Measurements from ENCODE around the gene GALK2.
A peak's percentile ranks its signal among the peaks of the same experiment; 100 is the strongest.
"Not testable (repeated sequence)": the region's sequence is repeated elsewhere in the genome, so short reads cannot be mapped to it uniquely, and the experiment has no call there.

Gene GALK2

GRCh38 chr15:49225572-49226281, 55.7 kb downstream of the GALK2 start:
- no peak for FAIRE-seq

- no peak for FAIRE-seq
Measured at GRCh38 chr15:49227602-49228001, 57.6 kb downstream of the GALK2 start.

GRCh38 chr15:49229922-49230321, 59.9 kb downstream of the GALK2 start:
- no peak for FAIRE-seq

- FAIRE-seq: no peak
Measured at GRCh38 chr15:49232236-49232806, 62.3 kb downstream of the GALK2 start.

- peak; percentile 84 for FAIRE-seq
Measured at GRCh38 chr15:49235446-49236124, 65.5 kb downstream of the GALK2 start.

- no peak for FAIRE-seq
Measured at GRCh38 chr15:49236869-49237268, 66.8 kb downstream of the GALK2 start.

GRCh38 chr15:49238342-49238741, 68.3 kb downstream of the GALK2 start:
- FAIRE-seq: no peak

- no peak for FAIRE-seq
Measured at GRCh38 chr15:49239105-49239504, 69.1 kb downstream of the GALK2 start.

- FAIRE-seq: no peak
Measured at GRCh38 chr15:49242820-49243219, 72.8 kb downstream of the GALK2 start.

GRCh38 chr15:49247556-49248110, 77.6 kb downstream of the GALK2 start:
- no peak for FAIRE-seq

GRCh38 chr15:49248291-49248690, 78.2 kb downstream of the GALK2 start:
- FAIRE-seq: no peak

GRCh38 chr15:49255966-49256759, 86.1 kb downstream of the GALK2 start:
- FAIRE-seq: no peak

- FAIRE-seq: not testable (repeated sequence)
Measured at GRCh38 chr15:49265117-49265516, 95.1 kb downstream of the GALK2 start.

- no peak for FAIRE-seq
Measured at GRCh38 chr15:49265911-49266310, 95.9 kb downstream of the GALK2 start.

- FAIRE-seq: no peak
Measured at GRCh38 chr15:49270541-49271421, 100.7 kb downstream of the GALK2 start.

GRCh38 chr15:49273734-49274318, 103.8 kb downstream of the GALK2 start:
- no peak for FAIRE-seq

- no peak for FAIRE-seq
Measured at GRCh38 chr15:49278751-49279150, 108.7 kb downstream of the GALK2 start.

GRCh38 chr15:49279521-49280456, 109.7 kb downstream of the GALK2 start:
- FAIRE-seq: no peak

GRCh38 chr15:49282366-49282765, 112.3 kb downstream of the GALK2 start:
- no peak for FAIRE-seq

- FAIRE-seq: no peak
Measured at GRCh38 chr15:49286649-49287404, 116.8 kb downstream of the GALK2 start.

Data from G401.6 (cell line).